Measurements from ENCODE around the gene KRTAP10-9. TPM values are rescaled to one million over a fixed set of nuclear protein-coding genes. Genes with fewer than 3 reads are reported as not detected.
"Not testable (repeated sequence)": the region's sequence is repeated elsewhere in the genome, so short reads cannot be mapped to it uniquely, and the experiment has no call there.

KRTAP10-9 gene
- total RNA-seq, 1 experiment from 2014 or later = not detected

GRCh38 chr21:44653656-44654575, 27.0 kb downstream of the KRTAP10-9 start:
- H3K79me2 ChIP-seq (ENCODE audit: low read length) = no peaks in the 10 kb centered on the region
- H3K4me2 ChIP-seq (ENCODE audit: low read depth, low read length, poor library complexity, severe bottlenecking) = no peak overlapping the region
- no peak overlapping the region for H3K27ac ChIP-seq (ENCODE audit: low read length)
- no peaks in the 10 kb centered on the region for H3K4me1 ChIP-seq (ENCODE audit: low read length)
- H3K9me3 ChIP-seq (ENCODE audit: low read length) = no peaks in the 10 kb centered on the region
- no peak for DNase-seq
- no peaks in the 10 kb centered on the region for H3K27me3 ChIP-seq (ENCODE audit: low read length)
- no peak overlapping the region for H3K9ac ChIP-seq (ENCODE audit: low read length)
- no peaks in the 10 kb centered on the region for H4K20me1 ChIP-seq (ENCODE audit: insufficient read depth, low read depth, low read length)
- no peak overlapping the region for H2AFZ ChIP-seq (ENCODE audit: low read length)
- H3K9me2 ChIP-seq (replicated peaks; ENCODE audit: insufficient read depth, low read length) = no peaks in the 10 kb centered on the region
- no peaks in the 10 kb centered on the region for H3K36me3 ChIP-seq (ENCODE audit: insufficient read depth, low read length)
- no peak overlapping the region for H3K4me3 ChIP-seq (ENCODE audit: low read length)

GRCh38 chr21:44654576-44655175, 27.8 kb downstream of the KRTAP10-9 start, which contains the start of gene KRTAP12-4:
TSS of gene KRTAP12-4 (minus strand) at chr21:44654659. CDS start at chr21:44654614, 45 bp downstream.
- no peak within 1 kb of the TSS for H2AFZ ChIP-seq (ENCODE audit: low read length)
- DNase-seq = no peak
- no peaks in the 10 kb centered on the region for H3K9me3 ChIP-seq (ENCODE audit: low read length)
- H3K36me3 ChIP-seq (ENCODE audit: insufficient read depth, low read length) = no peaks in the 10 kb centered on the region
- H3K4me3 ChIP-seq (ENCODE audit: low read length) = no peak within 1 kb of the TSS
- no peaks in the 10 kb centered on the region for H4K20me1 ChIP-seq (ENCODE audit: insufficient read depth, low read depth, low read length)
- H3K9me2 ChIP-seq (replicated peaks; ENCODE audit: insufficient read depth, low read length) = no peaks in the 10 kb centered on the region
- no peaks in the 10 kb centered on the region for H3K4me1 ChIP-seq (ENCODE audit: low read length)
- no peaks in the 10 kb centered on the region for H3K27me3 ChIP-seq (ENCODE audit: low read length)
- H3K9ac ChIP-seq (ENCODE audit: low read length) = no peak within 1 kb of the TSS
- no peaks in the 10 kb centered on the region for H3K79me2 ChIP-seq (ENCODE audit: low read length)
- no peak within 1 kb of the TSS for H3K4me2 ChIP-seq (ENCODE audit: low read depth, low read length, poor library complexity, severe bottlenecking)
- H3K27ac ChIP-seq (ENCODE audit: low read length) = no peak within 1 kb of the TSS

- Histone ChIP-seq H3K79me2 (ENCODE audit: low read length) (no peaks in the 10 kb centered on the region), H3K4me2 (ENCODE audit: low read depth, low read length, poor library complexity, severe bottlenecking) (no peak overlapping the region), H3K9me2 (replicated peaks; ENCODE audit: insufficient read depth, low read length) (no peaks in the 10 kb centered on the region), H3K27me3 (ENCODE audit: low read length) (no peaks in the 10 kb centered on the region), H3K9ac (ENCODE audit: low read length) (no peak overlapping the region), H3K27ac (ENCODE audit: low read length) (no peak overlapping the region), H4K20me1 (ENCODE audit: insufficient read depth, low read depth, low read length) (no peaks in the 10 kb centered on the region), H3K4me3 (ENCODE audit: low read length) (no peak overlapping the region), H3K4me1 (ENCODE audit: low read length) (no peaks in the 10 kb centered on the region), H2AFZ (ENCODE audit: low read length) (no peak overlapping the region), H3K36me3 (ENCODE audit: insufficient read depth, low read length) (no peaks in the 10 kb centered on the region), H3K9me3 (ENCODE audit: low read length) (no peaks in the 10 kb centered on the region)
- no peak for DNase-seq
These were observed 30.0 kb downstream of the KRTAP10-9 start for GRCh38 chr21:44656868-44657267.

- Histone ChIP-seq H3K9me2 (replicated peaks; ENCODE audit: insufficient read depth, low read length) (no peaks in the 10 kb centered on the region), H3K36me3 (ENCODE audit: insufficient read depth, low read length) (no peaks in the 10 kb centered on the region), H3K79me2 (ENCODE audit: low read length) (no peaks in the 10 kb centered on the region), H3K27me3 (ENCODE audit: low read length) (no peaks in the 10 kb centered on the region), H3K4me3 (ENCODE audit: low read length) (no peak within 1 kb of the TSS), H3K9me3 (ENCODE audit: low read length) (no peaks in the 10 kb centered on the region), H3K9ac (ENCODE audit: low read length) (no peak within 1 kb of the TSS), H3K4me2 (ENCODE audit: low read depth, low read length, poor library complexity, severe bottlenecking) (no peak within 1 kb of the TSS), H4K20me1 (ENCODE audit: insufficient read depth, low read depth, low read length) (no peaks in the 10 kb centered on the region), H3K27ac (ENCODE audit: low read length) (no peak within 1 kb of the TSS), H2AFZ (ENCODE audit: low read length) (no peak within 1 kb of the TSS), H3K4me1 (ENCODE audit: low read length) (no peaks in the 10 kb centered on the region)
- DNase-seq = no peak
These were observed 31.0 kb downstream of the KRTAP10-9 start, which contains the start of gene KRTAP12-3 for GRCh38 chr21:44657635-44658540. TSS of gene KRTAP12-3 (plus strand) at chr21:44657932. CDS start at chr21:44657980, 48 bp downstream.

- no peak overlapping the region for H2AFZ ChIP-seq (ENCODE audit: low read length)
- no peaks in the 10 kb centered on the region for H3K9me2 ChIP-seq (replicated peaks; ENCODE audit: insufficient read depth, low read length)
- no peak overlapping the region for H3K27ac ChIP-seq (ENCODE audit: low read length)
- no peaks in the 10 kb centered on the region for H3K79me2 ChIP-seq (ENCODE audit: low read length)
- H3K4me1 ChIP-seq (ENCODE audit: low read length) = no peaks in the 10 kb centered on the region
- no peak overlapping the region for H3K4me3 ChIP-seq (ENCODE audit: low read length)
- no peaks in the 10 kb centered on the region for H4K20me1 ChIP-seq (ENCODE audit: insufficient read depth, low read depth, low read length)
- H3K27me3 ChIP-seq (ENCODE audit: low read length) = no peaks in the 10 kb centered on the region
- no peak for DNase-seq
- H3K9ac ChIP-seq (ENCODE audit: low read length) = no peak overlapping the region
- H3K9me3 ChIP-seq (ENCODE audit: low read length) = 0 out of 2 replicates have a peak, but pooled peaks cover 4% of the 10 kb centered on the region
- H3K36me3 ChIP-seq (ENCODE audit: insufficient read depth, low read length) = no peaks in the 10 kb centered on the region
- H3K4me2 ChIP-seq (ENCODE audit: low read depth, low read length, poor library complexity, severe bottlenecking) = no peak overlapping the region
These were observed 31.6 kb downstream of the KRTAP10-9 start for GRCh38 chr21:44658541-44658910.

GRCh38 chr21:44658913-44659595, 32.2 kb downstream of the KRTAP10-9 start:
- H3K27me3 ChIP-seq (ENCODE audit: low read length) = no peaks in the 10 kb centered on the region
- no peaks in the 10 kb centered on the region for H4K20me1 ChIP-seq (ENCODE audit: insufficient read depth, low read depth, low read length)
- no peak overlapping the region for H3K9ac ChIP-seq (ENCODE audit: low read length)
- H3K27ac ChIP-seq (ENCODE audit: low read length) = no peak overlapping the region
- no peak overlapping the region for H3K4me3 ChIP-seq (ENCODE audit: low read length)
- no peaks in the 10 kb centered on the region for H3K36me3 ChIP-seq (ENCODE audit: insufficient read depth, low read length)
- H3K79me2 ChIP-seq (ENCODE audit: low read length) = no peaks in the 10 kb centered on the region
- H3K9me2 ChIP-seq (replicated peaks; ENCODE audit: insufficient read depth, low read length) = no peaks in the 10 kb centered on the region
- H2AFZ ChIP-seq (ENCODE audit: low read length) = no peak overlapping the region
- DNase-seq = no peak
- H3K4me2 ChIP-seq (ENCODE audit: low read depth, low read length, poor library complexity, severe bottlenecking) = no peak overlapping the region
- H3K9me3 ChIP-seq (ENCODE audit: low read length) = peaks cover 8% of the 10 kb centered on the region; the same call in 1 of the 2 replicates
- H3K4me1 ChIP-seq (ENCODE audit: low read length) = no peaks in the 10 kb centered on the region

GRCh38 chr21:44661567-44661966, 34.7 kb downstream of the KRTAP10-9 start:
- H2AFZ ChIP-seq (ENCODE audit: low read length); H3K27ac ChIP-seq (ENCODE audit: low read length); H3K9me2 ChIP-seq (replicated peaks; ENCODE audit: insufficient read depth, low read length); H3K36me3 ChIP-seq (ENCODE audit: insufficient read depth, low read length); H3K79me2 ChIP-seq (ENCODE audit: low read length); H4K20me1 ChIP-seq (ENCODE audit: insufficient read depth, low read depth, low read length); H3K4me2 ChIP-seq (ENCODE audit: low read depth, low read length, poor library complexity, severe bottlenecking); H3K9me3 ChIP-seq (ENCODE audit: low read length); H3K9ac ChIP-seq (ENCODE audit: low read length); H3K4me1 ChIP-seq (ENCODE audit: low read length); H3K4me3 ChIP-seq (ENCODE audit: low read length); DNase-seq; H3K27me3 ChIP-seq (ENCODE audit: low read length): not testable (repeated sequence)

Measured in Karpas-422 (cell line).